H1 (cell line): ENCODE measurements around the gene FLRT1. TPM values are rescaled to one million over a fixed set of nuclear protein-coding genes. Genes with fewer than 3 reads are reported as not detected.

Experiments used
- CHD1 ChIP-seq: IDR thresholded peaks from 2 replicates; pipeline ENCODE4 v1.6.1; 2012; ENCODE audit warnings: low read depth, low read length, improper control_type of control experiment
- CREB1 ChIP-seq: IDR thresholded peaks from 2 replicates; pipeline ENCODE4 v1.6.1; 2012; ENCODE audit warnings: inconsistent platforms
- KDM4A ChIP-seq: IDR thresholded peaks from one replicate; pipeline ENCODE4 v1.7.1; 2012; ENCODE audit warnings: low read depth, mild to moderate bottlenecking, moderate library complexity, low read length, inconsistent platforms; ENCODE audit not compliant: severe bottlenecking
- POU5F1 ChIP-seq: IDR thresholded peaks from 2 replicates; pipeline ENCODE4 v1.6.1; 2011; ENCODE audit warnings: low read depth, mild to moderate bottlenecking, low read length, moderate library complexity
- SAP30 ChIP-seq: fragments of 300-600 bp; sonication (generic); IDR thresholded peaks from 2 replicates; pipeline ENCODE4 v1.7.1; 2012; ENCODE audit warnings: low read length, moderate library complexity, mild to moderate bottlenecking, inconsistent platforms; ENCODE audit not compliant: insufficient read depth, insufficient replicate concordance
- SRF ChIP-seq: IDR thresholded peaks from 2 replicates; pipeline ENCODE4 v1.6.1; 2011; ENCODE audit warnings: mild to moderate bottlenecking, low read depth, low read length, moderate library complexity
- TAF7 ChIP-seq: optimal IDR thresholded peaks from 2 replicates; pipeline ENCODE3; 2011; ENCODE audit warnings: low read depth, mild to moderate bottlenecking, inconsistent platforms, low read length, moderate library complexity, borderline replicate concordance
- polyA plus RNA-seq, 7 experiments: library from polyadenylated mRNA; depleted of rRNA in 3 of 7; stranded (reverse) in 5 of 7; unstranded in 2 of 7; fragments of >200 nt in 5 of 7; fragments of 200-250 nt in 2 of 7; gene quantifications; 1 replicate in 5 of 7; 2 replicates in 1 of 7; 4 replicates in 1 of 7; pipeline versions ENCODE4 v1.2.1 to v1.2.3, GENCODE V29; 2011 to 2013; ENCODE audit warnings: missing spikeins in 2 of 7, mixed read lengths in 2 of 7
- total RNA-seq: library from RNA; stranded (reverse); fragmentation: NEBNext Ultra II Directional; extraction: Animal tissue kit (Norgen Biotek cat#: 25700); gene quantifications from 2 replicates; pipeline ENCODE4 v1.2.1, GENCODE V29; 2021

The FLRT1 gene
- total and polyA plus RNA-seq, 2 of the 8 experiments (the other 6 are each of a cell fraction or from before 2014, with no cell fraction given) = 0.14 to 0.28 TPM

DNA sequence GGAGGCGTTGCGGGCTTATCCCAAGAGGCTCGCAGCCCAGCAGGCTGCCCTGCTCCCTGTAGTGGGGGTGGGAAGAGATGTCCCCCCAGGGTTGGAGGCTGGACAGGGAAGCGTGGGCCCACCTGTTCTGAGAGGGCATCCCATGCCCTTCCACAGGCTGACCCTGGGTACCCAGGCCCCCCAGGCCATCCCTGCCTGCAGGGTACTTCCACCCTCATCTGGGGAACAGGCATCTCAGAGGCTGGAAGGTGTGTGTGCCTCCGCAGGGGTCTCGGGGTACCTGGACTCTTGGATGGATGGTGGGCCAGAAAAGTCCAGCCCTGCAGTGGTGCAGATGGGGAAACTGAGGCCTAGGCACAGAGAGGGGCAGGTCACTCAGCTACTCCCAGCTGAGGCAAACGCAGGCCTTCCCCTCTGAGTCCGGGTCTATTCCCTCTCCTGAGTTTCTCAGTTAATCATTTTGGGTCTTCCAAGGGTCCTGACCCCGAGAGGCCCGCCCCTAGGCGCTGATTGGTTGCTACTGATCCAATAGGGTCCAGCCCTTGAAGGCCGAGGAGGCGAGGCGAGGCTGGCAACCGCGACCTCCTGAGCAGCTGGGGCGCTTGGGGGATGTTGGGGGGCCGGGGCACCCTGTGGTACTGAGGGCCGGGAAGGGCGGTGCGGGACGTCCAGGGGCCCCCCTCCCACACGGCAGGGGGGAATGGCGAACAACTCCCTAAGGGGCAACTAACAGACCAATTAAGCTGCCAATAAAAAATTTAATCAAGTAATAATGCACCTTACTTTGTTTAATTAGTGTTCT, 23.8 kb downstream of the FLRT1 start (continued):
- TF ChIP-seq POU5F1 (no peak), TAF7 (no peak), SRF (no peak), KDM4A (no peak), SAP30 (no peak), CHD1 (no peak), CREB1 (no peak)
